Measurements from ENCODE around the gene TMED8. TPM values are rescaled to one million over a fixed set of nuclear protein-coding genes. Genes with fewer than 3 reads are reported as not detected.

TMED8 gene
- total RNA-seq, 1 experiment from 2014 or later, result 21.0 TPM

GRCh38 chr14:77316195-77316505 is 60.7 kb downstream of the TMED8 start:
- POLR2A ChIA-PET (ENCODE audit: low non-redundant PET), result interaction anchor here (0.5 to 0.6 kb wide), 3 partner anchors 55 to 213 kb away, joined by 4 to 9 read pairs (median 4); no protein-coding TSS in a partner anchor
- H3K4me1 ChIP-seq (ENCODE audit: insufficient read depth, low read length, poor library complexity, severe bottlenecking), result peaks cover 19% of the 10 kb centered on the region

GRCh38 chr14:77314539-77315457 is 62.1 kb downstream of the TMED8 start:
- no peak overlapping the region for H3K27ac ChIP-seq (ENCODE audit: low read depth, low read length, poor library complexity, severe bottlenecking)

More at GRCh38 chr14:77316195-77316505, 60.7 kb downstream of the TMED8 start:
- Histone ChIP-seq H3K36me3 (ENCODE audit: insufficient read depth, low read length, poor library complexity, severe bottlenecking) (no peaks in the 10 kb centered on the region), H3K4me3 (ENCODE audit: low read depth, low read length, poor library complexity, severe bottlenecking) (no peak overlapping the region), H3K9me3 (ENCODE audit: low read depth, low read length, poor library complexity, severe bottlenecking) (no peaks in the 10 kb centered on the region), H3K27me3 (replicated peaks; ENCODE audit: insufficient read depth, low read depth, low read length, poor library complexity) (no peaks in the 10 kb centered on the region), H3K27ac (ENCODE audit: low read depth, low read length, poor library complexity, severe bottlenecking) (no peak overlapping the region)
- no peak for DNase-seq (ENCODE audit: low spot score)
- BruUV-seq (replicated peaks), result no TSS peak
- TF ChIP-seq CTCF (conservative IDR thresholded peaks at IDR 0.05; ENCODE audit: low read depth, low read length) (no peak), EZH2 (IDR thresholded peaks at IDR 0.05; ENCODE audit: borderline replicate concordance, low read depth, low read length, poor library complexity, severe bottlenecking) (no peak)
- CTCF ChIA-PET, result interaction anchor here (0.5 to 2.6 kb wide), 16 partner anchors 8 to 1104 kb away, joined by 3 to 26 read pairs (median 5); partner anchors contain the start of gene TMED8
- intact Hi-C loops (cut with micrococcal nuclease; ENCODE audit: unreplicated experiment), result loop anchor here (5.0 kb wide), 1 partner anchor 439 kb away; no protein-coding TSS in a partner anchor

GRCh38 chr14:77314043-77314442 is 62.9 kb downstream of the TMED8 start:
- Histone ChIP-seq H3K9me3 (ENCODE audit: low read depth, low read length, poor library complexity, severe bottlenecking) (no peaks in the 10 kb centered on the region), H3K27me3 (replicated peaks; ENCODE audit: insufficient read depth, low read depth, low read length, poor library complexity) (no peaks in the 10 kb centered on the region), H3K4me1 (ENCODE audit: insufficient read depth, low read length, poor library complexity, severe bottlenecking) (peaks cover 8% of the 10 kb centered on the region), H3K27ac (ENCODE audit: low read depth, low read length, poor library complexity, severe bottlenecking) (no peak overlapping the region), H3K4me3 (ENCODE audit: low read depth, low read length, poor library complexity, severe bottlenecking) (no peak overlapping the region), H3K36me3 (ENCODE audit: insufficient read depth, low read length, poor library complexity, severe bottlenecking) (no peaks in the 10 kb centered on the region)
- BruUV-seq (replicated peaks), result no TSS peak
- TF ChIP-seq CTCF (conservative IDR thresholded peaks at IDR 0.05; ENCODE audit: low read depth, low read length), result no peak
- TF ChIP-seq EZH2 (IDR thresholded peaks at IDR 0.05; ENCODE audit: borderline replicate concordance, low read depth, low read length, poor library complexity, severe bottlenecking), result no peak
- no peak for DNase-seq (ENCODE audit: low spot score)
- ChIA-PET POLR2A (ENCODE audit: low non-redundant PET) (no interaction called here), CTCF (interaction anchor here (2.6 kb wide), 1 partner anchor 13 kb away, joined by 15 read pairs; no protein-coding TSS in a partner anchor)
- intact Hi-C loops (cut with micrococcal nuclease; ENCODE audit: unreplicated experiment), result loop anchor here (1.0 kb wide), 1 partner anchor 162 kb away; no protein-coding TSS in a partner anchor

More at GRCh38 chr14:77314539-77315457, 62.1 kb downstream of the TMED8 start:
- Histone ChIP-seq H3K4me1 (ENCODE audit: insufficient read depth, low read length, poor library complexity, severe bottlenecking) (peaks cover 16% of the 10 kb centered on the region), H3K9me3 (ENCODE audit: low read depth, low read length, poor library complexity, severe bottlenecking) (no peaks in the 10 kb centered on the region), H3K27me3 (replicated peaks; ENCODE audit: insufficient read depth, low read depth, low read length, poor library complexity) (no peaks in the 10 kb centered on the region), H3K4me3 (ENCODE audit: low read depth, low read length, poor library complexity, severe bottlenecking) (no peak overlapping the region), H3K36me3 (ENCODE audit: insufficient read depth, low read length, poor library complexity, severe bottlenecking) (no peaks in the 10 kb centered on the region)
- BruUV-seq (replicated peaks), result no TSS peak
- ChIA-PET CTCF (interaction anchor here (0.6 to 2.6 kb wide), 4 partner anchors 13 to 439 kb away, joined by 4 to 26 read pairs (median 10); no protein-coding TSS in a partner anchor), POLR2A (ENCODE audit: low non-redundant PET) (no interaction called here)
- TF ChIP-seq CTCF (conservative IDR thresholded peaks at IDR 0.05; ENCODE audit: low read depth, low read length) (no peak), EZH2 (IDR thresholded peaks at IDR 0.05; ENCODE audit: borderline replicate concordance, low read depth, low read length, poor library complexity, severe bottlenecking) (no peak)
- no peak for DNase-seq (ENCODE audit: low spot score)
- intact Hi-C loops (cut with micrococcal nuclease; ENCODE audit: unreplicated experiment), result loop anchor here (1.0 to 5.0 kb wide), 2 partner anchors 162 to 437 kb away; no protein-coding TSS in a partner anchor
